Adipose tissue (tissue), 3 donors: ENCODE measurements around the gene MAPK6. TPM values are rescaled to one million over a fixed set of nuclear protein-coding genes. Genes with fewer than 3 reads are reported as not detected.

Experiments used
- H3K27ac ChIP-seq: one replicate; pipeline ENCODE4 v1.5.1; 2013; ENCODE audit warnings: low read depth, low read length
- WGBS, 3 donors: extraction: QIAGEN DNeasy Blood & Tissue Kit; methylation state at CpG; one replicate each; pipeline ENCODE4 v1.1.7; 2013; 5-methylcytosine and 5-hydroxymethylcytosine counted together
- polyA plus RNA-seq, 3 donors: library from polyadenylated mRNA; stranded (reverse); fragments of 200-250 nt; gene quantifications; one replicate each; pipeline ENCODE4 v1.2.3, GENCODE V29; 2013
- donor health status: healthy with polysubstance abuse.
- donor health status: Bipolar disorder and iron deficiency.
- donor health status: healthy.

MAPK6 gene
- polyA plus RNA-seq, 3 donors = 4.1 to 11.3 (median 10.1) TPM

DNA sequence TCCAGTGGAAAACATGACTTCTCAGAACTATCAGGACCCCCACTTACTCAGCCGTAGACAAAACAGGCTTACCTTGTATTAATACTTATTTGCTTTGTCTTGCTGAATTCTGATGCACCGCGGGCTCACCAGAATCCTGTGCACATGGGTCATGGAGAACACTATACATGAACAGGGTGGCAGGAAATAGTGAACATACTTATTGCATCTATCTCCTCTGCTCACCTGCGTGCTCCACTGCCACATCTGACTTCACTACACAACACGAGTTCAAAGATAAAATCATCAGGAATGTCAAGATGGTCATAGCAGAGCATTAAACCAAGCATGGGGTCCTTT, 10.7 kb upstream of the MAPK6 start:
- WGBS, 3 donors = 87 to 92% (median 87%) methylated on average over 5 of the region's 5 CpGs

DNA sequence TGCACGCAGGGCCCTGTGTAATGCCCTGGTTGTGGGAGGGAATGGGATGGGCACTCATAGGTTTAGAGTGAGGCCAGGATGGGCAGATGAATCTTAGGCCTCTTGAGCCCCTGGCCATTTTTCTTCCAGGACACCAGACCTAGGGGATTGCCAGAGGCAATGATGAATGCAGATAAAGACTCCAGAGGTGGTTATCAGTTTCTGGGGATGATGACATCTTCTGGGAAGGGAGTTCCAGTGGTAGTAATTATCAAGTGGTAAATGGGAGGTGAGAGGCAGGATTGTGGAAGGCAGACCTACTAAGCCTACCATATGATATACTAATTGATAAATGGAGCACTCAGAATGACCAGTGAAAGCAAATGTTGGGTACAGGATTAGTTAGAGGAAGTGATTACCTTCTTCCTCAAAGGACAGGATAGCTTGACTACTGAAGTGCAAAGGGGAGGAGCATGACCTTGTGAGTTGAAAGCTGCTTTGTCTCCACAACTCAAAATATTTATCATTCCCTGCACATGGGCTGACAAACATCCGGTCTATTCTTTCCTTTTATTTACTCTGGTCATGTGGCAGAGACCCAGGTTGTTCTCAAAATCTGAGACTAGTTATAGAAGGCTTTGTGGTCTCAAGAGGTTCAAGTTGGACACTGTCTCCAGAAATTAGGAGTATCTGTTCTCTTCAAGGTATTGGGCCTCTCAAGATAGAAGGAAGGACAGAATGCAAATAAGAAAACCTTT, 10.2 kb upstream of the MAPK6 start:
- WGBS, 3 donors = 54 to 72% (median 68%) methylated on average over 2 of the region's 2 CpGs
- H3K27ac ChIP-seq = no peak overlapping the region

More for the DNA sequence above, 10.7 kb upstream of the MAPK6 start:
- H3K27ac ChIP-seq = no peak overlapping the region

DNA sequence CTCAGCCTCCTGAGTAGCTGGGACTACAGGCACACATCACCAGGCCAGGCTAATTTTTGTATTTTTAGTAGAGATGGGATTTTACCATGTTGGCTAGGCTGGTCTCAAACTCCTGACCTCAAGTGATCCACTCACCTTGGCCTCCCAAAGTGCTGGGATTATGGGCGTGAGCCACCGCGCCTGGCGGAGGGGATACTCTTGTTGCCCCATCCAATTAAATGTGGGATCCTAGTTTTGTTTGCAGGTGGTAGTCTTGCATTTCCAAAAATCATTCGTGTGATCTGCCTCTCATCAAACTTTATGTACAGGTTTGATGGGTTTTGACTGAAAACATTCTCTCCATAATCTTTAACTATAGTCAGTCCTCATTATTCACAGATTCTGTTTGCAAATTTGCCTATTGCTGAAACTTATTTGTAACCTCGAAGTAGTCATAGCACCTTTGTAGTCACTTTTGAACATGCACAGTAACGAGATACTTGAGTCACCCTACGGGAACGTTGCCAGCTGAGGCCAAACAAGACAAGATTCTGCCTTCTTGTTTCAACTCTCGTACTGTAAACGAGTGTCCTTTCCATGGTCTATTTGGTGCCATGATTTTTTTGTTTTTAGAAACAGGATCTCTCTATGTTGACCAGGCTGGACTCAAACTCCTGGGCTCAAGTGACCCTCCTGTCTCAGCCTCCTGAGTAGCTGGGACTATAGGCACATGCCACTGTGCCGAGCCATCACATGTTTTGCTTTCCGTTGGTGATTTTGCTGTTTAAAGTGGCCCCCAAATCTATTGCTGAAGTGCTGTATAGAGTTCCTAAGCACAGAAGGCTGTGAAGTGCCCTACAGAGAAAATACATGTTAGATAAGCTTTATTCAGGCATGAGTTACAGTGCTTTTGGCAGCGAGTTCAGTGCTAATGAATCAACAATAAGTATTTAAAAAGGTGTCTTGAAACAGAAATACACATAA, 8.1 kb upstream of the MAPK6 start:
- H3K27ac ChIP-seq = no peak overlapping the region
- 76 to 87% (median 84%) methylated on average over 14 of the region's 14 CpGs for WGBS, 3 donors

DNA sequence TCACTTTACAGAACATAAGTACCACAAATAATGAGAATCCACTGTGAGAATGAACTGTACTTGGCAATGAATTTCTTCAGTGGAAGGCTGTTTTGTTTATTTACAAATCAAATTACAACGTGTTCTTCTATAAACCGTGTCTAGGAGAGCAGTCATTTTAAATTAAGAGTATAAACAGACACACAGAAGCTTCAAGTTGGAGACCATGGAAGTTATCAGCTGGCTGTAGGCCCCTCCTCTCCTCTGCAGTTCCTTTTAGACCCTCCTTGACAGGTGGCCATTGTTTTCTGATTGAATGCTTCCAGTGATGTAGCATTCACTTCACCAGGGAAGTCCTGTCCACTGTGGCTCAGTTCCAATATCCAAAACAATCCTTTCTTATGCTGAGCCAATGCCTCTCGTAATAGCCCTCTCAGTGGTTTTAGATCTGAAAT, 7.3 kb upstream of the MAPK6 start:
- H3K27ac ChIP-seq = no peak overlapping the region
- WGBS, 3 donors = 53 to 60% (median 57%) methylated on average over 3 of the region's 3 CpGs

DNA sequence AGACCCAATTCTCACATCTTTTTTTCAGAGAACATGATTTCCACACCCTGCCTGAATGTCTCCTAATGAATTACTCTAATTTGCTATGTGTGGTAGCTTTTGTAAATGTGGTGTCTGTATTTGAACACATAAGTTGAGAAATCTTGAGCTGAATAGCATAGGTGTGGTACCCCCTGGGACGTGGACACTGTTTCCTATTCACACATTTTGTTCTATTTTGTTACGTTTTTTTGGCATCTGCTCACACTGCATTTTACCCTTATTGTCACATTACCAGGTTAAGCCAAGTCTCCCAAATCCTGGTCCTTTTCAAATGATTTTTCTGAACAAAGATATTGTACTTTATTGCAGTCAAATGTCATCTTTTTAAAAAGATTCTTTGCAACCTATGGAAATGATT, 6.8 kb upstream of the MAPK6 start:
- 60 to 62% (median 61%) methylated on average over 2 of the region's 2 CpGs for WGBS, 3 donors
- H3K27ac ChIP-seq = no peak overlapping the region

DNA sequence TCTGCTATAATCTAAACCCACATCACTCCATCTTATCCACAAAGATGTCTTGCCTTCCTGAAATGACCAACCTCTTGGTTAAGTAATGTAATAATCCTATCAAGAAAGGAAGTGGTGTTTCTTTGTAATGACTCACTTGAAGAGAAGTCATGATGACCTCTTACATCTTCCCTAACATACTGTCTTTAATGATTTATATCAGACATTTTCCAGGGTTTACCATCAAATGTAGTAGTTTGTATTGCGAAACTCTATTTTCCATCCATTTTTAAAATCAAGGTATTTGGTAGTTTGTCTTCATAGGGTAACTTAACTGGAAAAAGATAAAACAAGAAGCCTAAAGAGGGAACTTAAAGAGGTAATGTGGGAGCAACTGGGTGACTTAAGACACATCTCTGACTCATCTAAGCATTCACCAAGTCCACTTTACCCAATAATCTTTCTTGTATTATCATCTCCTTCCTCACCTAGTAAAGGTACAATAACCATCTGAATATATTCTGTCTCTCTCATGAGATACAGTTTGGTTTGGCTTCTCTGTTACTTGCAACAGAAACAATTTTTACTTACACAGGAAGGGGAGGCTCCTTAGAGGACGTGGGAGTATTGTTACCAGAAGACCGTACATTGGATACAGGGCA, 5.7 kb upstream of the MAPK6 start:
- 66 to 95% (median 83%) methylated on average over 3 of the region's 3 CpGs for WGBS, 3 donors
- no peak overlapping the region for H3K27ac ChIP-seq

DNA sequence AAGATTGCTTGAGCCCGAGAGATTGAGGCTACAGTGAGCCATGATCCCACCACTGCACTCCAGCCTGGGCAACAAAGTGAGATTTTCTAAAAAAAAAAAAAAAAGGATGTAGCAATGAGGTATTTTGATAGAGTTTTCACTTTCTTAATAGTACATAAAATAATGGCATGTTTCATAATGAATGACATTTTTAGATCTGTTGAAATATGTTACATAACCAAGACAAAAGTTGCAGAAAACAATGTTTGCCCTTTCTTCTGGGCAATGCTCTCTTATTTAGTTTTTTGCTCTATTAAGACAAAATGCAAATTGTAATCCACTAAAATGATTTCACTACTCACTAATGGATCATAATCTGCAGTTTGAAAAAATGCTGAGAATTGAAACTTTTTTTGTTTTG, 4.4 kb upstream of the MAPK6 start:
- 83 to 97% (median 91%) methylated on average over 1 of the region's 1 CpG for WGBS, 3 donors
- no peak overlapping the region for H3K27ac ChIP-seq

DNA sequence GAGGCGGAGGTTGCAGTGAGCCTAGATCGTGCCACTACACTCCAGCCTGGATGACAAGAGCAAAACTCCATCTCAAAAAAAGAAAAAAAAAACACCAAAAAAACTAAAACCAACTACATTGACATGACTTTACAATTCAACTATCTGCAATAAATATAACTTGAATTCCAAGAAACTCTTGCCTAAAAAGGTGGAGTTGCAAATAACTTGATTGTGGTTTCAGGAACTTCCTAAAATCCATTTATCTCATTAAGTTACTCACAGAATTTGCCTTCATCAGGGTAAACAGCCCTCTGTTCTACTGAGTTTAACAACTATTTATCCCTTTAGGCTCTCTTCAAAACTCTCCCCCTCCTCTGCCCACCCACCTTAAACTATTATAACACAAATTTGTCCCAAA, 2.7 kb upstream of the MAPK6 start:
- WGBS, 3 donors = 97 to 100% (median 100%) methylated on average over 2 of the region's 2 CpGs

DNA sequence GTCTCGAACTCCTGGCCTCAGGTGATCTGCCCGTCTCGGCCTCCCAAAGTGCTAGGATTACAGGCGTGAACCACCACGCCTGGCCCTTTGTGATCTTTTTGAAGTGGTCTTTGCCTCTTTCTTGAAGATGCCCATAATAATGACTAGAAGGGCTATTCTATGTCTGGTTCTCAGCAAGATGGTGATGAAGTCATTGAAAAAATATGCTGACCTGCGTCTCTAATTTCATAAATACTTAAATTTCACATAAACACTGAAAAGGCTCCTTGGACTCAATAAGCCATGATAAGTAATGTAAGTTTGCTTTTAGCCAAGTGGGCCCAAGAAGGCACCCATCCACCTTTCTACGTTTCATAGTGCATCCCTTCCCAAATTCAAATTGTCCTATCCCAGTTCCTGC, 775 bp upstream of the MAPK6 start:
- H3K27ac ChIP-seq = no peak overlapping the region
- WGBS, 3 donors = 94 to 98% (median 96%) methylated on average over 7 of the region's 7 CpGs

More for the DNA sequence above, 2.7 kb upstream of the MAPK6 start:
- H3K27ac ChIP-seq = no peak overlapping the region

DNA sequence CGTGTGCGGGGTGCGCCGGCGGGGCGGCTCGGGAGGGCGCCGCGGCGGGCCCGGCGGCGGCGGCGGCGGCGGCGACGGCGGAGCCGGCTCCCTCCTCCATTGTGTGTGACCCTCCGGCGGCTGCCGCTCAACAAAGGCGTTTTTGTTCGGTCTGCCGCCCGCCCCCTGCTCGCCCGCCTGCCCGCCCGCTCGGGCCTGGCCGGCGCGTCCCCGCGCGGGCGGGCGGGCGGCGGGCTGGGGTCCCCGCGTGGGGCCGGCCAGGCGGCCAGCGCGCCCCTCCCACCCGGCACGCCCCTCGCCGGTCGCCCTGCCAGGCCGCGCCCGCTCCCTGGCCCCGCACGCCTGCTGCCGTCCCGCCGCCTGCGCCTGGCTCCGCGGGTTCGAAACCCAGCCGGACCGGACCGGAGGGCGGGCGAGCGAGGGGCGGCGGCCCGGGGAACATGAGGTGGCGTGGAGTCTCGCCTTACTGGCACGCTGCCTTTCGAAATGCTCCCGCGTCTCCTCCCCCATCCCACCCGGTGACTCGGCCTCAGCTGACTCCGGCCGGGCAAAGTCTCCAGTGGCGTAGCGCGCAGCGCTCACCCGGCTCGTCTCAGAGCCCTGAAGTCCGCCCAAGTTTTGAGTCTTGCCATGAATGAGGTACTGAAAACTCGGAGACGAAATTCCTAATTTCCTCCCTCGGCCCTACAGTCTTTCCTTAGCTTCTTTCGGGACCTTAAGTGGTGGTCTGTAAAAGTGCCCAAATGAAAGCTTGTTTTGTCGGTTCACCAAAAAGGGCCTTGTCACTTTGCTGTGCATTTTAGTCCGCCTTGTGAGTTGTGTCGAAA, 588 bp downstream of the MAPK6 start:
- WGBS, 3 donors = 0 to 1% (median 0%) methylated on average over 35 to 100 of the region's 100 CpGs
- peak overlapping the region; percentile 99 for H3K27ac ChIP-seq

DNA sequence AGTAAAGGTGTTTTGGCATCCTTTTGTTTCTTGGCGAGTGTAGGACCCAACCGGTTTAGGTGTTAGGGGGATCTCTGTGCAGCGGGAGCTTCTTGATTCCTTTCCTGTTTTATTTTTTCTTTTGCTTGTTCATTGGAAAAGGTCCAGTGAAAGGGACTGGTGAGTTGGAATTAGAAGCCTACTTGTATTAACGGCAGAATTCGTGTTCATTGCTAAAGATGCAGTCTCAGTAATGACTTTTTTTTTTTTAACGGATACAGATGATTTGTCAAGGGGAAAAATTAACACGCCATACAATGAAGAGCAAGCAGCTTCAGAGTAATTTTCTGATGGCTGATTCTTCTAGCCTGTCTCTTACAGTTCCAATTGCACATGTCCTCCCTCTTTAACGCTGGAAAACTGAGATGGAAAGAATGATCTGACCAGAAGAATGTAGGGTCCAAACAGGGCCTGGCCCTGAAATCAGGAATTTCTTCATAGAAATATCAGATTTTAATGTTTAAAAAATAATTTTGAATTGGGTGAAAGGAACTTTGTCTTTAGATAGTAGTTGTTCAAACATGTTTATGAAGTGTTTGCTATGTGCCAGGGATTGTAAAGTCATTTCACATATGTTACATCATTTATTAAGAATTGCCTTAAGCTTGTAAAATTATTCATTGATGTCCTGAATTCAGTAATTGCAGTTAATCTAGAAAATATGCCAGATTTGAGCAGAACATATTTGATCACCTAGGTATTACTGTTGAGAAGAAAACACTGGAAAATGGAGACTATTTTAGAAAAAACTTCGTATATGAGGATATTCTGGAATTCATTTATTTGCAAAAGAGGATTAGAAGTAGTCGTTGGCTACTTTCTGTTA, 1.4 kb downstream of the MAPK6 start:
- WGBS, 3 donors = 2 to 6% (median 4%) methylated on average over 10 of the region's 10 CpGs
- H3K27ac ChIP-seq = peak overlapping the region; percentile 99

DNA sequence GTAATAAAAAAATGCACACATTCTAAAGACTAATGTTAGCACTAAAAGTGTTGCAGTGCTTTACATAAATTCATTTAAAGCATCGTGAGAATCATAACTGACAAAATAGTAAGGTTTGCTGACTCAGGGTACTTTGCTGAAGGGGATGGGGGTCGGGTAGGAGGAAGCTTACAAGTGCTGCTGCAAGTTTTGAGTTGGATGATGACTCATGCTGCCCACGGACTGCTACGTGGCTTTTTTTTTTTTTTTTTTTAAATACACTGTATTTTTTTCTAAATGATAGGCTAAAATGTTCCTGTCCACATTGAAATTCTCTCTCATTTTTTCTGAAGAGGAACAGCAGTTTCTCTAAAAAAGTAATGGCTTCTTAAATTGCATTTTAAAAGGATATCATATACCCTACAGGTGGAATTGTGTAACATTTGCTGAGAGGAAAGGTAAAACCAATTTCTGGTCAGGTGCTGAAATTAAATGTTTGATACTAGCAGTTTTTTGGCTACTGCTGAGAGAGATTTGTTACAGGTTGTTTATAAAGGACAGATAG, 2.2 kb downstream of the MAPK6 start:
- 0 to 2% (median 1%) methylated on average over 4 of the region's 4 CpGs for WGBS, 3 donors
- H3K27ac ChIP-seq = no peak overlapping the region

DNA sequence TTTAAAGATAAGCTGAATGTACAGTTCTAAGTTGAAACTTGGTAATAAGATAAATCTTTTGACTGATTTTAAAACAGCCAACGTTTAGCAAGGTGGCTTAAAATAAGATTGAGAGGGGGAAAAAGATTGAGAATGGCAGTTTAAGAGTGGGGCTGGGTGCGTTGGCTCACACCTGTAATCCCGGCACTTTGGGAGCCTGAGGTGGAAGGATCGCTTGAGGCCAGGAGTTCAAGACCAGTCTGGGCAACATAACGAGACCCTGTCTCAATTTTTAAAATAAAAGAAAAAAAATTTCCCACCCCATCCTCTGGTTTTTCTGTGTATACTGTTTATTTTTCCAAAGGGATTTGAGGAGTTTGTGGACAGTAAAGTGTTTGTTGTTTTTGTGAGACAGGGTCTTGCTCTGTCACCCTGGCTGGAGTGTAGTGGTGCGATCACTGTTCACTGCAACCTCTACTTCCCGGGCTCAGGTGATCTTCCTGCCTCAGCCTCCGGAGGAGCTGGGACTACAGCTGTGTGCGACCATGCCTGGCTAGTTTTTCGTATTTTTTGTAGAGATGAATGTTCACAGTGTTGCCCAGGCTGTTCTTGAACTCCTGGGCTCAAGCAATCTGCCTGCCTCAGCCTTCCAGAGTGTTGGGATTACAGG, 3.0 kb downstream of the MAPK6 start:
- WGBS, 3 donors = 62 to 73% (median 68%) methylated on average over 10 of the region's 10 CpGs
- H3K27ac ChIP-seq = no peak overlapping the region

DNA sequence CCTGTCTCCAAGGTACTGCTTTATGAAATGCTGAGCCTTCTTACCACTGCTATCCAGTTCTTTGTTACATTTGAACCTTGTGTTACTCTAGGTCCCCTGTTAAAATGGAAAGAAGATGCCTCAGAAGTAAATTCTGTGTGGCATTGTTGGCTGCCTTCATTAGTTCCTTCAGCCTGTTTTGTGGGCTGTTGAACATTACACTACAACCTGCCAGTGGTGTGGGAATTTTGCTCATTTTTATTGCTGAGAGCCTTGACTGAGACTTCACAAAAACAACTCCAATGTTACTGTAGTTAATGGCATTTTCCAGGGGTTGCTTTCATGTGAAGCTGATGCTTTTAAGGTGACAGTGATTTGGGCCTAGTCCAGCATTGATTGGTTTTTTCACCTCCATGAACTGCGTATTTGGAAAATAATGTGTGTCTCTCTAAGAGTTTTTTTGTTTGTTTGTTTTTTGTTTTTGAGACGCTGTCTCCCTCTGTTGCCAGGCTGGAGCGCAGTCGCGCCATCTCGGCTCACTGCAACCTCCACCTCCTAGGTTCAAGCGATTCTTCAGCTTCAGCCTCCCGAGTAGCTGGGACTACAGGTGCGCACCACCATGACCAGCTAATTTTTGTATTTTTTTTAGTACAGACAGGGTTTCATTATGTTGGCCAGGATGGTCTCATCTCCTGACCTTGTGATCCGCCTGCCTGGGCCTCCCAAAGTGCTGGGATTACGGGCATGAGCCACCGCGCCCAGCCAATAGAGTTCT, 4.3 kb downstream of the MAPK6 start:
- WGBS, 3 donors = 94 to 98% (median 97%) methylated on average over 13 of the region's 13 CpGs
- no peak overlapping the region for H3K27ac ChIP-seq

DNA sequence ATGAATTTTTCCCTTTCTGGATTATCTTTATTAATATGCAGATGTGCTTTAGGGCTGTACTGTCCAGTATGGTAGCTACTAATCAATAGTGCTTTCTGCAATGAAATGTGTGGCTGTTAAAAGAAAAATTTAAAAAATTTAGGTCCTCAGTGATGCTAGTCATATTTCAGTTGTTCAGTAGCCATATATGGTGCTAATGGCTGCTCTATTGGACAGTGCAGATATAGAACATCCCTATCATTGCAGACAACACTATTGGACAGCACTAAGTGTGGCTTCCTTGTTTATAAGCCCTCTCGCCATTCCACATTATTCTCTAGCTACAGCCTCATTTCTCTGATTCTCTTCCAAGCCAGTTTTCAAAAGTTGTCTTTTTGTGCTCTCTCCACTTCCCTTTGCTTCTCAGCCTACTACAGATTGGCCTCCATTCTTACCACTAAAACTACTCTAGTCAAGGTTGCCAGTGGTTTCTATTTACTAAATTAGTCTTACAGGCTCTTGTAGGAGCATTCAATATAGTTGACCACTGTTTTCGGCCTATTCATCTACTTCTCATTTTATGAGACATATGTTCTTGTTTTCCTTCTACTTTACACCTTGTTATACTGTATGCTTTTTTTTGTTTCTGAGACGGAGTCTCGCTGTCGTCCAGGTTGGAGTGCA, 9.5 kb downstream of the MAPK6 start:
- WGBS, 3 donors = 90 to 96% (median 94%) methylated on average over 5 of the region's 5 CpGs

DNA sequence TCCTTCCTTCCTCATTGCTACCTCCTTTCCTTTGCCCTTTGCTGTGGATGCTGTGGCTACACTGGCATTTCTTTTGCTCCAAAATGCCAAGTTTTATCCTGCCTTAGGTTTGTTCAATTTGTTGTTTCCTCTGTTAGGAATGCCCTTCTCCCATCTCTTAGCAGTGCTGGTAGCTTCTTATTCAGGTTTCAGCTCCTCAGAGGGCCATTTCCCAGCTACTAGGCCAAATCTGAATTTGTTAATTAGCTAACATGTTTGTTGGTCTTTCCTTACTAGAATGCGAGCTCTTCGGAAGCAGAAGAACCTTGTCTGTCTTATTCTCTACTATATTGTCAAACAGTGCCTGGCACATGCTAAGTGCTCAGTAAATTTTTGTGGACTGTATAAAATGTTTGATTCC, 11.0 kb downstream of the MAPK6 start:
- WGBS, 3 donors = 93 to 95% (median 95%) methylated on average over 2 of the region's 2 CpGs
- H3K27ac ChIP-seq = no peak overlapping the region

More for the DNA sequence above, 9.5 kb downstream of the MAPK6 start:
- H3K27ac ChIP-seq = no peak overlapping the region
